Activated T-helper 1 cell treated with anti-CD3 and anti-CD28 coated beads, Interleukin-12 subunit alpha, Interleukin-12 subunit beta, Interleukin-2, Interleukin-4 antibody, amounts not matched to agents 30 ng/mL and 10 ng/mL and 1 ng/mL, durations not matched to agents 14 hours and 24 hours and 36 hours (primary cell): ENCODE data around the gene FUT2. TPM values are rescaled to one million over a fixed set of nuclear protein-coding genes. Genes with fewer than 3 reads are reported as not detected.
"Not testable (repeated sequence)": the region's sequence is repeated elsewhere in the genome, so short reads cannot be mapped to it uniquely, and the experiment has no call there.

Source experiments
- DNase-seq: peaks from one replicate; pipeline ENCODE4 v3.0.0; 2021; ENCODE audit warnings: low spot score
- H3K27ac Mint-ChIP-seq: one replicate; pipeline ENCODE4 v1.8.0; 2021; ENCODE audit warnings: mild to moderate bottlenecking, mixed read lengths
- H3K27me3 Mint-ChIP-seq: one replicate; pipeline ENCODE4 v1.8.0; 2022; ENCODE audit warnings: mild to moderate bottlenecking, moderate library complexity, mixed read lengths; ENCODE audit not compliant: insufficient read depth
- H3K36me3 Mint-ChIP-seq: one replicate; pipeline ENCODE4 v1.8.0; 2021; ENCODE audit warnings: low read depth, mixed read lengths
- H3K4me1 Mint-ChIP-seq: one replicate; pipeline ENCODE4 v1.8.0; 2021; ENCODE audit warnings: low read depth, mixed read lengths
- H3K4me3 Mint-ChIP-seq: one replicate; pipeline ENCODE4 v1.8.0; 2021; ENCODE audit warnings: mild to moderate bottlenecking, moderate library complexity, mixed read lengths
- H3K9me3 Mint-ChIP-seq: one replicate; pipeline ENCODE4 v1.8.0; 2021; ENCODE audit warnings: mixed read lengths
- intact Hi-C: fragments of 100-400 bp; cut with micrococcal nuclease; formaldehyde crosslinking; loops from one replicate; pipeline ENCODE4 v1.15.1; 2024
- total RNA-seq: library from RNA; stranded (reverse); gene quantifications from 2 replicates; pipeline ENCODE4 v1.2.3, GENCODE V29; 2022

FUT2 gene
- not detected in 2 replicates for total RNA-seq

DNA sequence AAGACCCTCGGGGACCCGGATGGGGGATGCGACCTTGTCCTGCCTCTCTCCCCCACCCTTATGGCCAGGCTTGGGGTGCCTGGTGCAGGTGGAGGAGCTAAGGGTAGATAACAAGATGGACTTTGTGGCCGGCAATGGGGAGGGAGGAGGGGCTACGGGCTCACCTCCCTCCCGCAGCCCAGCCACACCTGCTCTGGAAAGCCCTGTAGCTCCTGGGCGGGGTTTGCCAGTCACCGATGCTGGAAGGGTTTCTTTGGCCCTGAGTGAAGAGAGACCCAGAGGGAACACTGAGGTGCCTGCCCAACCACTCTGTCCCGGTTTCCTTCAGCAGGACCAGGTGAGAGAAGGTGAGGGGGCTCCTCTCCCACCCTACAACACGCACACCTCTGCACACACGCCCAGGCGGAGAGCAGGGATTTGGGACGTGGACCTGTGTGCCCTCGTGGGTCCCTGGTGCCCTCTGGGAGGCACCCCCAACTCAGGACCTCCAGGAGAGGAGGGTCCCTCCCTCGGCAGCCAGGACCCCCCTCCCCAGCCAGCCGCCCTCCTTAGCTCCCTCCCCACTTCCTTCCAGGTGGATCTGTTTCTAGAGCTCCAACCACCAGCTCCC lies at the start of gene FUT2:
Gene FUT2, plus strand, starts transcription at position 229 of the 610 bp plus-strand sequence. CDS start 6,986 bp downstream, outside the sequence.
- Mint-ChIP-seq H3K27me3 (peaks cover 21% of the 10 kb centered on the region), H3K27ac (no peak within 1 kb of the TSS), H3K36me3 (no peaks in the 10 kb centered on the region), H3K9me3 (no peaks in the 10 kb centered on the region), H3K4me3 (no peak within 1 kb of the TSS), H3K4me1 (no peaks in the 10 kb centered on the region)
- DNase-seq: no peak
- intact Hi-C loops: no loop called here

DNA sequence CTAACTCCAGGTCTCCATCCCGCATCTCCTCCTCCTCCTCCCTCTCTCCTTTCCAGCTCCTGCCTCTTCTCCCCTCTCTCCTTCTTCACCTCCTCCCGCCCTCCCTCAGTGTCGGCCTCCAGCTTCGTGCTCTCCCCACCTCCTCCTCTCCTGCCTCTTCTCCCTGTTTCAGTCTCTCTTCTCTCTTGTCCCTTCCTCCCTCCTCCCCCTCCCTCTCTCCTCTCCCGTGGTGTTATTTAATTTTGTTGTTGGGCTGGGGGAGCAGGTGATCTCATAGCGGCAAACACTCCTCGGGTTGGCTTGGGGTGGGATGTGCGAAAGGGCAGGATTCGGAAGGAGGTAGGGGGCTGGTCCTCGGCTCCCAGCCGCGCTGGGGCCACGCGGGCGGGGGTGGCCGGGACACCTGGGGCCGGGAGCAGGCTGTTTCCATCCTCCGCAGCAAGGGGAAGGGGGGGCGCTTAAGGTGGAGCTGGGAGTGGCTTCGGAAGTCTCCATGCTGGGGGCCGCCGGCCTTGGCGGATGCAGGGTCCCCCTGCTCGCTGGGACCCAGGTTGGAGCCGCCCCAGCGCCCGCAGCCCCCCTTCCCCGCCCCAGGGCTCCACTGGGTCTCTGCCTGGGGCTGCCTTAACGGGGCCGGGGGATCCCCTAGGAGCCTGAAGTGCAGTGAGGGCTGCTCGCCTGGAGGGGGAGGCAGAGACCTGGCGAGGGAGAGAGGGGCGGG lies 49.6 kb upstream of the FUT2 start, which contains the start of gene CA11:
Gene CA11, minus strand, starts transcription at position 187 of the 721 bp plus-strand sequence. CDS start 555 bp downstream, outside the sequence.
- no peaks in the 10 kb centered on the region for H3K9me3 Mint-ChIP-seq
- peak within 1 kb of the TSS; percentile 88 for H3K27ac Mint-ChIP-seq
- peaks cover 6% of the 10 kb centered on the region for H3K27me3 Mint-ChIP-seq
- peak within 1 kb of the TSS; percentile 87 for H3K4me3 Mint-ChIP-seq
- H3K36me3 Mint-ChIP-seq: no peaks in the 10 kb centered on the region
- intact Hi-C loops: loop anchor here (1.0 to 5.0 kb wide), 8 partner anchors 8 to 321 kb away; partner anchors contain the start of gene FTL
- peak; percentile 88 for DNase-seq
- H3K4me1 Mint-ChIP-seq: peaks cover 22% of the 10 kb centered on the region

DNA sequence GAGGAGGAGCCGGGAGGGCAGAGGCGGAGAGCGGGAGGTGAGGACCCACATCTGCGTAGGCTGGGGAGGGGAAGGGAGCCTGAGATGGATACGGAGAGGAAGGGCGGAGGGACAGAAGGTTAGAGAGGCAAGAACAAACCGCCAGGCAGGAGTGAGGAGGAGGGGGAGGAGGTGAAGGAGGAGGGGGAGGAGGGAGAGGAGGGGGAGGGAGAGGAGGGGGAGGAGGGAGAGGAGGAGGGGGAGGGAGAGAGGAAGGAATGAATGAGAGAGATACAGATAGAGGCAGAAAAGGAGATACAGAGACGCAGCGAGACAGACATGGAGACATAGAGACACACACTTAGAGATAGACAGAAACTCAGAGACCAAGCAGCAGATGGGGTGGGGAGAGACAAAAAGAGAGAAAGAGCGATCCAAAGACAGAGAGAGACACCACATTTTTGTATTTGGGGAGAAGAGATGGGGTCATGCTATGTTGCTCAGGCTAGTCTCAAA lies 49.0 kb upstream of the FUT2 start:
- peak overlapping the region; percentile 35 for H3K27ac Mint-ChIP-seq
- DNase-seq: no peak
- peak overlapping the region; percentile 24 for H3K4me3 Mint-ChIP-seq
- peaks cover 22% of the 10 kb centered on the region for H3K4me1 Mint-ChIP-seq
- no peaks in the 10 kb centered on the region for H3K36me3 Mint-ChIP-seq
- H3K27me3 Mint-ChIP-seq: peaks cover 3% of the 10 kb centered on the region
- H3K9me3 Mint-ChIP-seq: no peaks in the 10 kb centered on the region
- intact Hi-C loops: loop anchor here (1.0 to 5.0 kb wide), 8 partner anchors 8 to 321 kb away; partner anchors contain the start of gene FTL

DNA sequence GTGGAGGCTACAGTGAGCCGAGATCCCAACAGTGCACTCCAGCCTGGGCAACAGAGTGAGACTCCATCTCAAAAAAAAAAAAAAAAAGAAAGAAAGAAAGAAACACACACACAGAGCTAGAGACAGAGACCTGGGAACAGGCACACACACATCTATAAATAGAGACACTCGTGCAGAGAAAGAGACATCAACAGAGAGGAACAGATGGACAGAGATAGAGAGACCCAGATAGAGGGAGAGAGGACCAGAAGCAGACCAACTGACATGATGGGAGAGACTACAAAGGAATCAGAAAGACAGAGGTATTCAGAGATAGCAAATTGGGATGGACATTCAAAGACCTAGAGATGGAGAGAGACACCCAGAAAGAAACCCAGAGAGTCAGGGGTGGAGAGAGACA lies 47.6 kb upstream of the FUT2 start:
- Mint-ChIP-seq H3K4me1 (peaks cover 22% of the 10 kb centered on the region), H3K36me3 (no peaks in the 10 kb centered on the region), H3K4me3 (peak overlapping the region; percentile 3), H3K27me3 (no peaks in the 10 kb centered on the region), H3K27ac (peak overlapping the region; percentile 10), H3K9me3 (no peaks in the 10 kb centered on the region)
- intact Hi-C loops: loop anchor here (5.0 kb wide), 1 partner anchor 319 kb away; the partner anchor contains the start of gene FTL
- DNase-seq: no peak

GRCh38 chr19:48650974-48651682 lies 44.6 kb upstream of the FUT2 start:
- DNase-seq: no peak
- intact Hi-C loops: no loop called here
- no peak overlapping the region for H3K4me3 Mint-ChIP-seq
- no peaks in the 10 kb centered on the region for H3K36me3 Mint-ChIP-seq
- H3K27me3 Mint-ChIP-seq: no peaks in the 10 kb centered on the region
- H3K9me3 Mint-ChIP-seq: no peaks in the 10 kb centered on the region
- no peak overlapping the region for H3K27ac Mint-ChIP-seq
- peaks cover 15% of the 10 kb centered on the region for H3K4me1 Mint-ChIP-seq

DNA sequence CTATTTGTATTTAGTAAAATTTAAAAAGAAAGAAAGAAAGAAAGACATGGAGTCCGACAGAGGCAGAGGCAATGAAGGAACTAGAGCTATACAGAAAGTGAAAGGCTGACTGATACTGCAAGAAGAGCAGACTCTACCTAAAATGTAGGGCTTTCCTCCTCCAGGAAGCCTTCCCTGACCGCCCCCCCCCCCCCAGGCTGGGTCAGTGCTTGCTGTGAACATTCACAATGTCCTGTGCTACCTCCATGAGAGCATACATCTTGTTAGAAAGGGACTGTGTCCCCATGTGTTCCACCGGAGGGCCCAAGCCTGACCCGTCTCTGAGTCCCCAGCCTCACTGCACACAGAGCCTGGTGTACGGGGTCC lies 44.1 kb upstream of the FUT2 start:
- peaks cover 12% of the 10 kb centered on the region for H3K4me1 Mint-ChIP-seq
- H3K27me3 Mint-ChIP-seq: no peaks in the 10 kb centered on the region
- intact Hi-C loops: no loop called here
- H3K4me3 Mint-ChIP-seq: no peak overlapping the region
- no peaks in the 10 kb centered on the region for H3K36me3 Mint-ChIP-seq
- H3K9me3 Mint-ChIP-seq: no peaks in the 10 kb centered on the region
- DNase-seq: no peak
- no peak overlapping the region for H3K27ac Mint-ChIP-seq

DNA sequence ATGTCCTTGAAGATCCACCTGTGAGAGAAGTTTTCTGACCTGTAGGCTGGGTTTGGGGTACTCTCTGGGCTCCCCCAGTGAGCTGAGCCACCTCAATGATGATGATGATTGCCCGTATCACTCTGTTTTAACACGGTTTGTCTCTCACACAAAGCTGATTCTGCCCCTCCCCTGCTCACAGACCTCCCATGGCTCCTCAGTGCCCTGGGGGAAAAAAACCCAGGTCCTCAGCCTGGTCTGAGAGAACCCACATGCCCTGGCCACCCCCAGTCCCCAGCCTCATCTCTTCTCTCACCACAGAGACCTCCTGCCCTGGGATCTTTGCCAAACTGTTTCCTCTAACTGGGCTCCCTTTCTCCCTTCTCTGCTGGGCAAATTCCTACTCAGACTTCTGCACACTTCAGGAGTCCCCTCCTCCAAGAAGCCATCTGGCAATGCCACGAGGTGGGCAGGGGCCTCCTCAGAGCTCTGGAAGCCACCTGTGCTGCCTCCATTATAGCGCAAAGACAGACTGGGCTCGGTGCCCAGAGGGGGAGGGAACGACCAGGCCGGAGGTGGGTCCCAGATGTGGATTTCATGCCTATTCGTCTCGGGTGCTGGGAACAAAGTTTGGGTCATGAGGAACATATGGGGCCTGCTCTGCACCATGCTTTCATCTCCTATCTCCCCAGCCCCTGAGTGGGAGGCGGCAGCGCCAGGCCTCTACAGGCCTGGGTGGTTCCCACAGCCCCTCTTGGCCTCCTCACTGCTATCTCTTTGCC lies 41.3 kb upstream of the FUT2 start:
- intact Hi-C loops: no loop called here
- Mint-ChIP-seq H3K9me3 (no peaks in the 10 kb centered on the region), H3K36me3 (no peaks in the 10 kb centered on the region), H3K27ac (no peak overlapping the region), H3K4me3 (no peak overlapping the region), H3K4me1 (no peaks in the 10 kb centered on the region), H3K27me3 (peaks cover 5% of the 10 kb centered on the region)
- DNase-seq: no peak

DNA sequence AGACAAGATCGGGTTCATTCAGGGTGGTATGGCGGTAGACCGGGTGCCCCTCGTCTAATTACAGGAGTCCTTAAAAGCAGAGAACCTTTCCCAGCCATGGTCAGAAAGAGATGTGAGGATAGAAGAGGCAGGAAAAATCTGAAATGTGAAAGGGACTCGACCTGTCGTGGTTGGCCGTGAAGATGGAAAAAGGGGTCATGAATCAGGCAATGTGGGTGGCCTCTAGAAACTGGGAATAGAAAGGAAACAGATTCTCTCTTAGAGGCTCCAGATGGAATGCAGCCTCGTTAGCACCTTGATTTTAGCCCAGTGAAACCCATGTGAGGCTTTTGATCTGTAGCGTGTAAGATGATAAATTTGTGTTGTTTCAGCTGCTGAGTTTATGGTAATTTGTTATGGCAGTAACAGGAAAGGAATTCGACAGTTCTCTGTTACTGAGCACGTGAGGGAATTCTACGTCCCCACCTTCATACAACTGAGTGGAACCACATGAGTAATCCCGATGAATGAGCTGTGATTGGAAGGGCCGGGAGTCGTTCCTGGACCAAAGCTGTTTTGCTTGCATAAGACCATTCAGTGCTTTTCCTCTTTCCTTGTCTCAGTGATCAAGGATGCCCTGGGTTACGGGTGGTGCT lies 38.8 kb upstream of the FUT2 start:
- no peaks in the 10 kb centered on the region for H3K9me3 Mint-ChIP-seq
- H3K27ac Mint-ChIP-seq: no peak overlapping the region
- H3K4me1 Mint-ChIP-seq: peaks cover 9% of the 10 kb centered on the region
- H3K36me3 Mint-ChIP-seq: no peaks in the 10 kb centered on the region
- intact Hi-C loops: no loop called here
- no peak for DNase-seq
- peaks cover 5% of the 10 kb centered on the region for H3K27me3 Mint-ChIP-seq
- no peak overlapping the region for H3K4me3 Mint-ChIP-seq

GRCh38 chr19:48657828-48658227 lies 37.9 kb upstream of the FUT2 start:
- H3K27me3 Mint-ChIP-seq, H3K27ac Mint-ChIP-seq, H3K9me3 Mint-ChIP-seq, H3K4me1 Mint-ChIP-seq, H3K36me3 Mint-ChIP-seq, DNase-seq, intact Hi-C loops, H3K4me3 Mint-ChIP-seq: not testable (repeated sequence)

- Mint-ChIP-seq H3K36me3 (no peaks in the 10 kb centered on the region), H3K4me1 (peaks cover 9% of the 10 kb centered on the region), H3K27ac (no peak overlapping the region), H3K9me3 (no peaks in the 10 kb centered on the region), H3K27me3 (peaks cover 5% of the 10 kb centered on the region), H3K4me3 (no peak overlapping the region)
- intact Hi-C loops: no loop called here
- no peak for DNase-seq
Measured at GRCh38 chr19:48658483-48658882, 37.3 kb upstream of the FUT2 start.

- peaks cover 5% of the 10 kb centered on the region for H3K27me3 Mint-ChIP-seq
- no peak for DNase-seq
- no peak overlapping the region for H3K27ac Mint-ChIP-seq
- H3K4me1 Mint-ChIP-seq: peaks cover 9% of the 10 kb centered on the region
- H3K36me3 Mint-ChIP-seq: no peaks in the 10 kb centered on the region
- intact Hi-C loops: loop anchor here (2.0 kb wide), 1 partner anchor 35 kb away; no protein-coding TSS in a partner anchor
- no peak overlapping the region for H3K4me3 Mint-ChIP-seq
- no peaks in the 10 kb centered on the region for H3K9me3 Mint-ChIP-seq
Measured at GRCh38 chr19:48659768-48660167, 36.0 kb upstream of the FUT2 start.
